ENCODE measurements around the gene XYLT1. TPM values are rescaled to one million over a fixed set of nuclear protein-coding genes. Genes with fewer than 3 reads are reported as not detected.

XYLT1 gene
- polyA plus RNA-seq, 1 donor (not counting 4 experiments of a cell fraction or from before 2014, with no cell fraction given) = 4.4 TPM

- FAIRE-seq = no peak
- Histone ChIP-seq H3K9ac (ENCODE audit: control insufficient read depth, extremely low read depth, insufficient read depth, low read length) (no peak overlapping the region), H4K20me1 (ENCODE audit: control insufficient read depth, extremely low read depth, insufficient read depth, low read length) (no peaks in the 10 kb centered on the region), H3K79me2 (ENCODE audit: control insufficient read depth, insufficient read depth, low read length) (no peaks in the 10 kb centered on the region), H3K4me1 (ENCODE audit: control insufficient read depth, extremely low read depth, insufficient read depth, low read length) (no peaks in the 10 kb centered on the region), H3K9me3 (ENCODE audit: control insufficient read depth, low read depth, low read length) (no peaks in the 10 kb centered on the region), H3K27ac (ENCODE audit: control insufficient read depth, insufficient read depth, low read length) (no peak overlapping the region), H3K27me3 (ENCODE audit: control insufficient read depth, extremely low read depth, insufficient read depth, low read length) (no peaks in the 10 kb centered on the region), H3K9me1 (ENCODE audit: control insufficient read depth, extremely low read depth, insufficient read depth, low read length) (no peaks in the 10 kb centered on the region), H3K4me2 (ENCODE audit: control insufficient read depth, extremely low read depth, insufficient read depth, low read depth, low read length) (no peak overlapping the region), H2AFZ (ENCODE audit: control insufficient read depth, low read length) (no peak overlapping the region), H3K36me3 (ENCODE audit: control insufficient read depth in 2 of 2, extremely low read depth in 1 of 2, insufficient read depth in 2 of 2, low read length in 2 of 2) (no peaks in the 10 kb centered on the region), H3K4me3 (ENCODE audit: control insufficient read depth in 2 of 3, extremely low read depth in 1 of 3, insufficient read depth in 2 of 3, low read depth in 1 of 3, low read length in 3 of 3) (no peak overlapping the region)
- DNase-seq (ENCODE audit: low read depth, low spot score) = no peak
- TF ChIP-seq CTCF (optimal IDR thresholded peaks at IDR 0.05 in 1 of 3, IDR thresholded peaks at IDR 0.05 in 1 of 3, conservative IDR thresholded peaks at IDR 0.05 in 1 of 3; ENCODE audit: extremely low read depth in 1 of 3, insufficient read depth in 2 of 3, low read length in 3 of 3) (no peak), EZH2 (IDR thresholded peaks at IDR 0.05; ENCODE audit: low read length) (no peak)
- dilution Hi-C loops (cut with MboI; ENCODE audit: extremely low pct_ligation_motif_present, low sequenced_read_pairs) = no loop called here
Measured at GRCh38 chr16:17151335-17151734, 319.4 kb downstream of the XYLT1 start.

GRCh38 chr16:17149904-17150483, 320.8 kb downstream of the XYLT1 start:
- Histone ChIP-seq H3K9me3 (ENCODE audit: control insufficient read depth, low read depth, low read length) (no peaks in the 10 kb centered on the region), H3K9me1 (ENCODE audit: control insufficient read depth, extremely low read depth, insufficient read depth, low read length) (no peaks in the 10 kb centered on the region), H3K79me2 (ENCODE audit: control insufficient read depth, insufficient read depth, low read length) (no peaks in the 10 kb centered on the region), H3K36me3 (ENCODE audit: control insufficient read depth in 2 of 2, extremely low read depth in 1 of 2, insufficient read depth in 2 of 2, low read length in 2 of 2) (no peaks in the 10 kb centered on the region), H2AFZ (ENCODE audit: control insufficient read depth, low read length) (no peak overlapping the region), H3K4me3 (ENCODE audit: control insufficient read depth in 2 of 3, extremely low read depth in 1 of 3, insufficient read depth in 2 of 3, low read depth in 1 of 3, low read length in 3 of 3) (no peak overlapping the region), H3K27ac (ENCODE audit: control insufficient read depth, insufficient read depth, low read length) (no peak overlapping the region), H3K9ac (ENCODE audit: control insufficient read depth, extremely low read depth, insufficient read depth, low read length) (no peak overlapping the region), H4K20me1 (ENCODE audit: control insufficient read depth, extremely low read depth, insufficient read depth, low read length) (no peaks in the 10 kb centered on the region), H3K4me2 (ENCODE audit: control insufficient read depth, extremely low read depth, insufficient read depth, low read depth, low read length) (no peak overlapping the region), H3K27me3 (ENCODE audit: control insufficient read depth, extremely low read depth, insufficient read depth, low read length) (no peaks in the 10 kb centered on the region), H3K4me1 (ENCODE audit: control insufficient read depth, extremely low read depth, insufficient read depth, low read length) (no peaks in the 10 kb centered on the region)
- dilution Hi-C loops (cut with MboI; ENCODE audit: extremely low pct_ligation_motif_present, low sequenced_read_pairs) = no loop called here
- DNase-seq (ENCODE audit: low read depth, low spot score) (no peak), FAIRE-seq (no peak)
- TF ChIP-seq CTCF (optimal IDR thresholded peaks at IDR 0.05 in 1 of 3, IDR thresholded peaks at IDR 0.05 in 1 of 3, conservative IDR thresholded peaks at IDR 0.05 in 1 of 3; ENCODE audit: extremely low read depth in 1 of 3, insufficient read depth in 2 of 3, low read length in 3 of 3) (no peak), EZH2 (IDR thresholded peaks at IDR 0.05; ENCODE audit: low read length) (no peak)
